AG04449 (cell line): ENCODE results near the gene RASL11B.

ENCODE experiments used
- CTCF ChIA-PET: fragments of 350-600 bp; formaldehyde crosslinking; extraction: SDS; loops from one replicate; lab custom pipeline; 2021; ENCODE audit warnings: antibody characterized with exemption; lab: Yijun Ruan, JAX
- POLR2A ChIA-PET: fragments of 400-600, 350-600 bp; formaldehyde crosslinking; extraction: SDS; loops from one replicate; lab custom pipeline; 2020; ENCODE audit warnings: antibody characterized with exemption, inconsistent platforms; lab: Yijun Ruan, JAX
- DNase-seq: peaks from one replicate; pipeline ENCODE4 v3.0.0-alpha.2; 2010; ENCODE audit warnings: low read depth, low spot score
- H3K4me3 ChIP-seq: 2 replicates; pipeline ENCODE4 v1.5.1; 2011; ENCODE audit warnings: low read depth, mild to moderate bottlenecking, control low read depth, low read length
- CTCF ChIP-seq: IDR thresholded peaks from one replicate; pipeline ENCODE4 v1.5.1; 2011; ENCODE audit warnings: mild to moderate bottlenecking, moderate library complexity, low read length, control low read depth, inconsistent platforms; ENCODE audit not compliant: insufficient read depth; ENCODE audit errors: missing control alignments

Gene RASL11B

DNA sequence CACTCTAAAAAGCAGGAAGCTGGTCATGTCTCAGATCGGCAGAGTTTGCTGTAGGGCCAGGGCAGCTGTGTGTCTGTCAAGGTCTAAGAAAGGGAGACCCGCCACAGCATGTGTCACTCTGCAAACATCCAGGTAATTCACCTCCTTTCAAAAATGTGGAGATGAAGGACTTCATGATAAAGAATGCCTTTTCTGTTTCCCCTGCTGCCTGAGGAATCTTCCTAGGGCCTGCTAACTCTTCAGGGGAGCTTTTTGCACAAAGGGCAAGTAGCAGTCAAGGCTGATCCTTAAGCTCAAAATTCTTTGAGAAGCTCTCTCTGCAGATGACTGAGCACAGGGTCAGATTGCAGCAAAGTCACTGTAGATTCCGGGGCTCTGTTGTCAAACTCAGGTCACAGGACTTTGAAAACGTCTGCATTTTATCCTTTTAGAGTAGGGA, 21.1 kb downstream of the RASL11B start:
- H3K4me3 ChIP-seq: no peak overlapping the region
- no peak for TF ChIP-seq CTCF
- ChIA-PET POLR2A (interaction anchor here (0.6 to 0.9 kb wide), 2 partner anchors 161 to 171 kb away, joined by 3 to 4 read pairs; no protein-coding TSS in a partner anchor), CTCF (interaction anchor here (0.7 to 1.4 kb wide), 3 partner anchors 11 to 29 kb away, joined by 3 to 6 read pairs (median 3); no protein-coding TSS in a partner anchor)
- DNase-seq: no peak

- no peak overlapping the region for H3K4me3 ChIP-seq
- DNase-seq: no peak
- CTCF ChIA-PET: interaction anchor here (0.7 to 1.8 kb wide), 3 partner anchors 10 to 28 kb away, joined by 3 to 6 read pairs (median 3); no protein-coding TSS in a partner anchor
- POLR2A ChIA-PET: interaction anchor here (0.6 to 0.9 kb wide), 2 partner anchors 161 to 172 kb away, joined by 3 to 4 read pairs; no protein-coding TSS in a partner anchor
- no peak for TF ChIP-seq CTCF
Measured at GRCh38 chr4:52883707-52884669, 21.9 kb downstream of the RASL11B start.

DNA sequence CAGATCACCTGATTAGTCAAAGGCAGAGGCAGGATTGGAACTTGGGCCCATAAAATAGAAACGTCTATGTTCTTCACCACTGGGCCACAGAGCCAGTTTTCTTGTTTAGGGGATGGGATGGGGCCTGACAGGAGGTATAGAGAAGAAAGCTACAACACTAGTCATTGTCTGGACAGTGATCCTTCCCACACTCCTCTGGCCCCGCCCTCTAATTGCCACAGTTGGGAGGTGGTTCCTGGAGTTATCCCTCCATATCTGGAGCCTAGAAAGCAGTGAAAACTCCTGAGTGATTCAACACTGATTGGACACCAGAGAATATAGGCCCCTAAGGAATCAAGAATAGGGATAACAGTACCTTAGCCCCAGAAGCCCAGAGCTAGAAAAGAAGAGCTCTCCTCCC, 22.9 kb downstream of the RASL11B start:
- no peak for DNase-seq
- TF ChIP-seq CTCF: no peak
- H3K4me3 ChIP-seq: no peak overlapping the region
- ChIA-PET CTCF (interaction anchor here (1.4 to 1.8 kb wide), 2 partner anchors 27 to 100 kb away, joined by 3 to 6 read pairs; no protein-coding TSS in a partner anchor), POLR2A (no interaction called here)

DNA sequence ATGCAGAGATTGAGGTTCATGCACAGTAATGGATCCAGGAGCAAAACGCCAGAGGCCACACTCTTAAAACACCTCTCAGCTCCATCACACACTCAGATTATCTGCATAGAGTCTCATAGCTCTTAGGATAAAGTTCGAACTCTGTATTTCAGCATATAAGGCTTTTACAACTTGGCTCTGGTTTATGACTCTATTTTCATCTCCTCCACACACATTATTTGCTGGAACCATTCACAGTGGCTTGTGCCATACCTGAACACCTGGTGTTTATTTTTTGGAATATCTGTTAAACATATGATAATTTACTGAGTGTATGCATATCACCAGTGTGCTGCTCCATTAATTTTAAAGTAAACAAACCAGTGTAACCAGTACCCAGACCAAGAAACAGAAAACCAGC, 27.2 kb downstream of the RASL11B start:
- no peak for DNase-seq
- POLR2A ChIA-PET: no interaction called here
- no peak overlapping the region for H3K4me3 ChIP-seq
- no peak for TF ChIP-seq CTCF
- CTCF ChIA-PET: no interaction called here

- DNase-seq: no peak
- POLR2A ChIA-PET: no interaction called here
- no peak overlapping the region for H3K4me3 ChIP-seq
- TF ChIP-seq CTCF: no peak
- CTCF ChIA-PET: no interaction called here
Measured at GRCh38 chr4:52889778-52890520, 27.8 kb downstream of the RASL11B start.

DNA sequence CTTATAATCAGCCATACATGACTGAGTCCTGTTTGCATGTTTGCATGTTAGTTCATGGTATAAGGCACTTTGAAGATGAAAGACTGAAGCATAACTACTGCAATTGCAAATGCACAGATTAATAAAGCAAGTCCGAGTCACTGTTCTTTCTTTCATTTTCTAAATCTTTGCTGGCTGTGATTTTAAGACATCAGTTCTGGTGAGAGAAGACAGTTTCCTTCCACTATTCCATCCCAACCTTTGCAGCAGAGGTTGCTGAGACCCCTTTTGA, 28.3 kb downstream of the RASL11B start:
- TF ChIP-seq CTCF: no peak
- ChIA-PET POLR2A (no interaction called here), CTCF (no interaction called here)
- no peak overlapping the region for H3K4me3 ChIP-seq
- no peak for DNase-seq
